Uterine smooth muscle cell (primary cell): Measurements from ENCODE around the gene ZNF814. TPM values are rescaled to one million over a fixed set of nuclear protein-coding genes. Genes with fewer than 3 reads are reported as not detected.

Experiments
- total RNA-seq: library from RNA; depleted of rRNA; stranded (reverse); fragments of >200 nt; gene quantifications from 2 replicates; pipeline ENCODE4 v1.2.3, GENCODE V29; 2014

Gene ZNF814
- 6.5 and 7.0 TPM in 2 replicates for total RNA-seq

DNA sequence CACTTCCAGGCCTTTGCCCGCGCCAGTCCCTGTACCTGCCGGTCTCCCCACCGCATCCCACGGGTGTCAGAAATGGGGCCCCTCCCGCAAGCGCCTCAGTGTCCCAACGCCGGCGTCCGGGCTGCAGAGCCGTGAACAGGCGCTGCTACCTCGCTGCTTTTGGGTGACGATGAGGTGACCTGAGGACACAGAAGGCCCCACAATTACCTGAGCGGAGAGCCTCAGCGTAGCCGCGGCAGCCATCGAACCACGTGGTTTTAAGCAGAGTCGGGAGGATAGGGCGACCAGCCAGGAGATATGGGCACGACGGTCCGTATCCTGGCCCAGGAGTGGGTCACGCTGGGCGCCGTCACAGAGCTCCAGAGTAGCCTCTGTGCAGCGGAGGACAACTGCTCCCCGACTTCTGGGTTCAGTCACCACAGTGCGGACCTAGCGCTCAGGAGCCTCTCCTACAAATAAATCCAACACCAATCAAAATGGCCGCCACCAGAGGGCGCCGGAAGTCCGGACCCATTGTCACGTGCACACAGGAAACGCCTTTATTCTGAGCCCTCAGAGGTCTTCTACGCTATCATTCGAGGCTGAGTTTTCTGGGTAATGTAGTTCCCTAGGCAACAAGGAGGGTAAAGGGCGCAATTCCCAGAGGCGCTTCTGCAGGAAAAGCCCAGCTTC lies at the start of gene ZNF814:
Gene ZNF814, minus strand, starts transcription at position 478 of the 672 bp plus-strand sequence. Its CDS starts 235 bp downstream, at position 243.

DNA sequence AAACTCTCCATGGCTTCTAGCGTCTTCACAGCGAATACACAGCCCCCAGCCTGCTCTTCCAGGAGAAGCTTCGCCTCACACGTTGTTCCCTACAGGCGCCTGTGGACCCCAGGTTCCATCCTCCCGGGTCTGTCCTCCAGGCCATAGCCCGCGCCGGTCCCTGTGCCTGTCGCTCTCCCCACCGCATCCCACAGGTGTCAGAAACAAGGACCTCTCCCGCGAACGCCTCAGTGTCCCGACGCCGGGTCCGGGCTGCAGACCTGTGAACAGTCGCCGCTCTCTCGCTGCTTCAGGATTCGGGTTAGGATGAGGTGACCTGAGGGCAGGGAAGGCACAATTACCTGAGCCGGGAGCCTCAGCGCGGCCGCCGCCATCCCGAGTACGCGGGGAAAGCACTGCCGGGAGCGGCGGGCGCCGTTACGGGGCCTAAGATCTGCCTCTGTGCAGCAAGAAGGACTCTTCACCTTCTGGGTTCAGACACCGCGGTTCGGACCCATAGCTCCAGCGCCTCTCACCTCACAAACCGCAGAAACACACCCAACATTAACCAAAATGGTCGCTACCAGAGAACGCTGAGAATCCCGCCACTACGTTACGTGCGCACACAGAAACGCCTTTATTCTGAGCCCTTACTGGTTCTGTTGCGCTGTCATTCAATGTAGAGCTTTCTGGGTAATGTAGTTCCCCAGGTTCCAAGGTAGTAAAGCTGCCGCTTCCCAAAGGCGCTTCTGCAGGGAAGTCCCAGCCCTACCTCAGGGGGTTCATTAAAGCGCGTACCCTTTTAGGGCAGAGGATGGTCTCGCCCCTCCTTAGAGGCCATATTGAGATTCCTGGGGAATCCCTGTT lies 46.2 kb upstream of the ZNF814 start, which contains the start of gene ZNF418:
Gene ZNF418, minus strand, starts transcription at position 583 of the 846 bp plus-strand sequence. CDS start 1,580 bp downstream, outside the sequence.

DNA sequence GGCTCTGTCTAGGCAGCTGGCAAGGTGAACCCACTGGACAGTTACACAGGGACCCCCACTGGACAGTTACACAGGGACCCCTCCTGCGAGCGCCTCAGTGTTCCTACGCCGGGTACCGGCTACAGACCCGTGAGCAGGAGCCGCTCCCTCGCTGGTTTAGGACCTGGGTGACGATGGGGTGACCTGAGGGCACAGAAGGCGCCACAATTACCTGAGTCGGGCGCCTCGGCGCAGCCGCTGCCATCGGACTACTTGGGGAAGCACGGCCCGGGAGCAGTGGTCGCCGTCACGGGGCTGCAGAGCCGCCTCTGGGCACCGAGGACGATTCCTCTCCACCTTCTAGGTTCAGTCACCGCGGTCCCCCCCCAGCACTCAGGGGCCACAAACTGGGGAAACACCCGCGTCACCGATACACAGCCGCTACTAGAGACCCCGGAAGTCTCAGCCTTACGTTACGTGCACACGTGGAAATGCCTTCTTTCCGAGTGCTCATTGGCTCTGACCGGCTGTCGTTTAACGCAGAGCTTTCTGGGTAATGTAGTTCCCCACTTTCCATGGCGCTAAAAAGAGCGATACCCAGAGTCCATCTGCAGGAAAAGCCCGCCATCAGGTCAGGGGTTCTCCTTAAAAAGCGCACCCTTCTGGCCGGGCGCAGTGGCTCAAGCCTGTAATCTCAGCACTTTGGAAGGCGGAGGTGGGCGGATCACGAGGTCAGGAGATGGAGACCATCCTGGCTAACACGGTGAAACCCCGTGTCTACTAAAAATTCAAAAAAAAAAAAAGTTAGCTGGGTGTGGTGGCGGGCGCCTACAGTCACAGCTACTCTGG lies 27.5 kb upstream of the ZNF814 start, which contains the start of gene ZNF417:
Gene ZNF417, minus strand, starts transcription at position 425 of the 828 bp plus-strand sequence. Its CDS starts 181 bp downstream, at position 244.

DNA sequence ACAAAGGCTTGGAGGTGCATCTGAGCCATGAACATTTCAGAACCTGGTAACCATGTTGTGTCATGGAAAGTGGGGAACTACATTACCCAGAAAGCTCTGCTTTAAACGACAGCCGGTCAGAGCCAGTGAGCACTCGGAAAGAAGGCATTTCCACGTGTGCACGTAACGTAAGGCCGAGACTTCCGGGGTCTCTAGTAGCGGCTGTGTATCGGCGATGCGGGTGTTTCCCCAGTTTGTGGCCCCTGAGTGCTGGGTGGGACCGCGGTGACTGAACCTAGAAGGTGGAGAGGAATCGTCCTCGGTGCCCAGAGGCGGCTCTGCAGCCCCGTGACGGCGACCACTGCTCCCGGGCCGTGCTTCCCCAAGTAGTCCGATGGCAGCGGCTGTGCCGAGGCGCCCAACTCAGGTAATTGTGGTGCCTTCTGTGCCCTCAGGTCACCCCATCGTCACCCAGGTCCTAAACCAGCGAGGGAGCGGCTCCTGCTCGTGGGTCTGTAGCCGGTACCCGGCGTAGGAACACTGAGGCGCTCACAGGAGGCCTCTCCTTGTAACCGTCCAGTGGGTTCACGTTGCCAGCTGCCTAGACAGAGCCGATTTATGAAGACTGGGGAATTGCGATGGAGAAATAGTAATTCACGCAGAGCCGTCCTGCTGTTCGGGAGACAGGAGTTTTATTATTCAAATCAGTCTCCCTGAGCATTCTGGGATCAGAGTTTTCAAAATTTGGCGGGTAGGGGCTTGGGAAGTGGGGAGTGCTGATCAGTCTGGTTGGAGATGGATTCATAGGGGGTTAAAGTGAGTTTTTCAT lies 39.0 kb downstream of the ZNF814 start, which contains the start of gene ZNF587:
Gene ZNF587, plus strand, starts transcription at position 194 of the 808 bp plus-strand sequence. Its CDS starts 180 bp downstream, at position 374.

DNA sequence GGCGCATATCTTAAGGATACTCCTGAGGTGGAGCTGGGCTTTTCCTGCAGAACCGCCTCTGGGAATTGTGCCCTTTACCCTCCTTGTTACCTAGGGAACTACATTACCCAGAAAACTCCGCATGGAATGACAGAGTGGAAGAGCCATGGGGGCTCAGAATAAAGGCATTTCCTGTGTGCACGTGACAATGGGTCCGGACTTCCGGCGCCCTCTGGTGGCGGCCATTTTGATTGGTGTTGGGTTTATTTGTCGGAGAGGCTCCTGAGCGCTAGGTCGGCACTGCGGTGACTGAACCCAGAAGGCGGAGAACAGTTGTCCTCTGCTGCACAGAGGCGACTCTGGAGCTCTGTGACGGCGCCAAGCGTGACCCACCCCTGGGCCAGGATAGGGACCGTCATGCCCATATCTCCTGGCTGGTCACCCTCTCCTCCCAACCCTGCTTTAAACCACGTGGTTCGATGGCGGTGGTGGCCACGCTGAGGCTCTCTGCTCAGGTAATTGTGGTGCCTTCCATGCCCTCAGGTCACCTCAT lies 58.7 kb downstream of the ZNF814 start, which contains the start of gene ZNF587B:
Gene ZNF587B, plus strand, starts transcription at position 229 of the 532 bp plus-strand sequence. Its CDS starts 230 bp downstream, at position 459.

DNA sequence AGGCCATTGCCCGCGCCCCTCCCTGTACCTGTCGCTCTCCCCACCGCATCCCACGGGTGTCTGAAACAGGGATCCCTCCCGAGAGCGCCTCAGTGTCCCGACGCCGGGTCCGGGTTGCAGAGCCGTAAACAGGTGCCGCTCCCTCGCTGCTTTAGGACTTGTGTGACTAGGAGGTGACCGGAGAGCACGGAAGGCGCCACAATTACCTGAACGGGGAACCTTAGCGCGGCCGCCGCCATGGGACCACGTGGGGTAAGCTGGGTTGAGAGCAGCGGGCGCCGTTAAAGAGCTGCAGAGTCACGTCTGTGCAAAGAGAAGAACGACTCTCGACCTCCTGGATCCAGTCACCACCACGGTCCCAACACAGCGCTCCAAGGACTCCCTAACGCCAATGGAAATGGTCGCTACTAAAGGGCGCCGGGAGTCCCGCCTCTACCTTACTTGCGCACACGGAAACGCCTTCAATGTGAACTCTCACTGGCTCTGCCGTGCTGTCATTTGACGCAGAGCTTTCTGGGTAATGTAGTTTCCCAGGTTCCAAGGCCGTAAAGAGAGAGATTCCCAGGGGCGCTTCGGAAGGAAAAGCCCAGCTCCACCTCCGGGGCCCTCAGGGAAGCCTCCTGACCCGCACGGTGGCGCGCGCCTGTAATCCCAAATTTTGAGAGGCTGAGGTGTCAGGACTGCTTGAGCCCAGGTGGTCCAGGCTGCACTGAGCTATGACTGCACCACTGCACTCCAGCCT lies 74.2 kb downstream of the ZNF814 start, which contains the start of gene ZNF552:
Gene ZNF552, minus strand, starts transcription at position 409 of the 742 bp plus-strand sequence. Its CDS starts 170 bp downstream, at position 239.

Other genes with a start within 250 kb of the ZNF814 start
- gene ZSCAN4, start 220.1 kb downstream of the ZNF814 start, total RNA-seq, result not detected in 2 replicates
- 3.4 and 7.1 TPM in 2 replicates for gene ZNF551, start 207.1 kb downstream of the ZNF814 start, total RNA-seq
- gene ZNF154, start 179.8 kb downstream of the ZNF814 start, total RNA-seq, result 0.44 and 0.87 TPM in 2 replicates
- 7.4 and 8.0 TPM in 2 replicates for gene ZNF671, start 161.4 kb downstream of the ZNF814 start, total RNA-seq
- gene ZNF776, start 142.2 kb downstream of the ZNF814 start, total RNA-seq, result 9.7 and 11.2 TPM in 2 replicates
- 14.3 and 18.7 TPM in 2 replicates for gene ZNF586, start 119.4 kb downstream of the ZNF814 start, total RNA-seq
- 7.7 and 9.6 TPM in 2 replicates for gene ZNF552, start 74.1 kb downstream of the ZNF814 start, total RNA-seq
- gene ZNF587B, start 58.7 kb downstream of the ZNF814 start, total RNA-seq, result 20.5 and 29.8 TPM in 2 replicates
- 31.8 and 36.2 TPM in 2 replicates for gene ZNF587, start 39.2 kb downstream of the ZNF814 start, total RNA-seq
- gene ZNF417, start 27.6 kb upstream of the ZNF814 start, total RNA-seq, result 17.3 and 25.7 TPM in 2 replicates
- 6.5 and 8.4 TPM in 2 replicates for gene ZNF418, start 46.4 kb upstream of the ZNF814 start, total RNA-seq
- gene ZNF256, start 58.7 kb upstream of the ZNF814 start, total RNA-seq, result 3.6 and 5.6 TPM in 2 replicates
- gene C19orf18, start 85.5 kb upstream of the ZNF814 start, total RNA-seq, result not detected in 2 replicates
- gene ZNF606, start 113.8 kb upstream of the ZNF814 start, total RNA-seq, result 11.6 and 18.1 TPM in 2 replicates
- not detected in 2 replicates for gene ZSCAN1, start 145.0 kb upstream of the ZNF814 start, total RNA-seq
- gene ZNF135, start 170.2 kb upstream of the ZNF814 start, total RNA-seq, result 4.2 and 6.2 TPM in 2 replicates
- gene ZSCAN18, start 209.2 kb upstream of the ZNF814 start, total RNA-seq, result 20.7 and 54.7 TPM in 2 replicates